DMS 273 (cell line): ENCODE results near the gene AGFG1.

Experiments used
- DNase-seq: peaks from one replicate; lab custom pipeline; 2025; ENCODE audit not compliant: unreplicated experiment; lab: John Stamatoyannopoulos, UW

The AGFG1 gene, protein sequence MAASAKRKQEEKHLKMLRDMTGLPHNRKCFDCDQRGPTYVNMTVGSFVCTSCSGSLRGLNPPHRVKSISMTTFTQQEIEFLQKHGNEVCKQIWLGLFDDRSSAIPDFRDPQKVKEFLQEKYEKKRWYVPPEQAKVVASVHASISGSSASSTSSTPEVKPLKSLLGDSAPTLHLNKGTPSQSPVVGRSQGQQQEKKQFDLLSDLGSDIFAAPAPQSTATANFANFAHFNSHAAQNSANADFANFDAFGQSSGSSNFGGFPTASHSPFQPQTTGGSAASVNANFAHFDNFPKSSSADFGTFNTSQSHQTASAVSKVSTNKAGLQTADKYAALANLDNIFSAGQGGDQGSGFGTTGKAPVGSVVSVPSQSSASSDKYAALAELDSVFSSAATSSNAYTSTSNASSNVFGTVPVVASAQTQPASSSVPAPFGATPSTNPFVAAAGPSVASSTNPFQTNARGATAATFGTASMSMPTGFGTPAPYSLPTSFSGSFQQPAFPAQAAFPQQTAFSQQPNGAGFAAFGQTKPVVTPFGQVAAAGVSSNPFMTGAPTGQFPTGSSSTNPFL

DNA sequence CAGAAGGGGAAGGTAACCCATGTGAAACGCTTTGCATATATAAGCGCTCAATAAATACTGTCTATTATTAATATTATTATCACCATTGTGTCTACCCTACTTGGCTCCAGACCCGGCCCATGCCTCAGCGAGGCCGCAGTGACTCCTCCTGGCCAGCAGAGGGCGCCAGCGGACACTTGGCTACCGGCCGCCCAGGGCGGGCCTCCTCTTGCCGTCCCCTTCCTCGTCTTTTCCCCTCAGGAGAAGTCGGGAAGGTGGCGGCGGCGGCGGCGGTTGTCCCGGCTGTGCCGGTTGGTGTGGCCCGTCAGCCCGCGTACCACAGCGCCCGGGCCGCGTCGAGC lies at the start of gene AGFG1:
TSS of gene AGFG1 (plus strand) at position 233 of the 341 bp plus-strand sequence. CDS start 266 bp downstream, outside the sequence.
- DNase-seq = peak; percentile 87

DNA sequence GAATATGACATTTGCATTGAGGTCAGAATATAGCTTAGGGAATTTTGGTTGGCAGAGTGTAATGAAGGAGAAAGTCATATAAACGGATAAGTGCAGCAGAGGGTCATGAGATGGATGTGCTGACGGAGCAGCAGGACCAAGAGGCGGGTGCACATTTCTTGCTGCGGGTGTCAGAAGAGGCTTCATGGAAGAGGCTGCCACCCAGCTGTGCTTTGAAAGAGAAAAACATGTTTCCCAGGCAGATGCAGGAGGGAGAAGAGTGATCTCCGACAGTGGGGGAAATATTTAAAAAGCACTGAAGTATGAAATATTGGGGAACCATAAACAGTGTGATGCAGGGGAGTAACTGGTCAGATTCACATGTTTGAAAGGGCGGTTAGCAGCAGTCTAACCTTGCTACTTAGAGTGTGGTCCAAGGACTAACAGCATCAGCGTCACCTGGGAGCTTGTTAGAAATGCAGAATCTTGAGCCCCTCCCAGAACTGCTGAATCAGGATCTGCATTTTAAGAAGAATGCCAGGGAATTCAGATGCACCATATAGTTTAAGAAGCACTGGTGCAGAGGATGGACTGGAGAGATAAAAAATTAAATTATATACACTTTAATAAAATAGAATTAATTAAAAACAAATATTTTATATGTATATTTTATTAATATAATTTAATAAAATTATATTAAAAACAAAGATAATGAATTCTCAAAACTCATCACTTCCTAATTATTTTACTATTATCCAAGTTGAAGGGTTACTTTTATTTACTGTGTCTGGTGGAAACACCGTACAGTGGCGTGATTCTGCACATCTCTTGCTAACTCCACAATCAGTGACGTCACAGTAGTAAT lies 48.1 kb upstream of the AGFG1 start:
- no peak for DNase-seq

DNA sequence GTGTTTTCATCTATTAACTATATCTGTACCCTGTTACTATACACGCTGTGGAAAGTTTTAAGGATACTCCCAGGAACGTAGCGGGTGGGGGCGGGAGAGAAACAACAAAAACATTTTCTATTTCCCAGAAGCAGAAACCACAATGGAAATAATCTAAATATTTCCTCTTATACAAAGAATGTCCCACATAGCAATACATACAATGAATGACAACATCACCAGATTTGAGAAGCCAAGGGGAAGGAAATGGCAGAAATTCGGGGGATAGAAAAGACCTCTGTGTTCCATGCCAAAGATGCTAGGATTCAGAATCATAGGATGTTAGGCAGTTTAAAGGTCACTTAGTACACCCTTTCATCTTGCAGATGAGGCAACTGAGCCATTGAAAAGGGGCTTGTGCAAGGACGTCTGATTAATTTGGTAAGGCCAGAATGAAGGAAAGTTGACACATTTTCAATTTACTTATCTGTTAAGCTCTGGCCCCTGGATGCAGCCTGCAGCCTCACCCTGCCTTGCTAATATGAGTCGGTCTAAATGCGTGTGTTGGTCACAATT lies 43.1 kb upstream of the AGFG1 start:
- DNase-seq = no peak

DNA sequence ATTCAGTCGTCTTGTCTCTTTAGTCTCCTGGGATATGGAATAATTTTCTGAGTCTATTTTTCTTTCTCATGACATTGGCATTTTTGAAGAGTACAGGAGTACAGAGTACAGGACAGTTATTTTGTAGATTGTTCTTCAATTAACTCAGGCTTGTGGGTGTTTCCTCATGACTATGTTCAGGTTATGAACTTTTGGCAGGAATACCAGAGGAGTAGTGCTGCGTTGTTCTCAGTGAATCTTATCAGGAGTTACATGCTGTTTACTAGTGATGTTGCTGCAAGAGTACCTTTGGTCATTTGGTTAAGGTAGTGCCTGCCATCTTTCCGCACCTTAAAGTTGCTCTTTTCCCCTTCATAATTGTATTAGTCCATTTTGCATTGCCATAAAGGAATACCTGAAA lies 41.3 kb upstream of the AGFG1 start:
- no peak for DNase-seq

DNA sequence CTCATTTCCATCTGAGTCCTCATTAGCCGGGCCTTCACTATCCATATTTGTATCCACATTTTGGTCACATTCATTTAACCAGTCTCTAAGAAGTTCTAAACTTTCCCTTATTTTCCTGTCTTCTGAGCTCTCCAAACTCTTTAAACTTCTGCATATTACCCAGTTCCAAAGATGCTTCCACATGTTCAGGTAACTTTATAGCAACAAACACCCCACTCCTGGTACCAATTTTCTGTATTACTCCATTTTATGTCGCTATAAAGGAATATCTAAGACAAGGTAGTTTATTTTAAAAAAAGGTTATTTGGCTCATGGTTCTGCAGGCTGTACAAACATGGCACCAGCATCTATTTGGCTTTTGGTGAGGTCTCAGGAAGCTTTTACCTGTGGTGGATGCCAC lies 38.8 kb upstream of the AGFG1 start:
- no peak for DNase-seq

DNA sequence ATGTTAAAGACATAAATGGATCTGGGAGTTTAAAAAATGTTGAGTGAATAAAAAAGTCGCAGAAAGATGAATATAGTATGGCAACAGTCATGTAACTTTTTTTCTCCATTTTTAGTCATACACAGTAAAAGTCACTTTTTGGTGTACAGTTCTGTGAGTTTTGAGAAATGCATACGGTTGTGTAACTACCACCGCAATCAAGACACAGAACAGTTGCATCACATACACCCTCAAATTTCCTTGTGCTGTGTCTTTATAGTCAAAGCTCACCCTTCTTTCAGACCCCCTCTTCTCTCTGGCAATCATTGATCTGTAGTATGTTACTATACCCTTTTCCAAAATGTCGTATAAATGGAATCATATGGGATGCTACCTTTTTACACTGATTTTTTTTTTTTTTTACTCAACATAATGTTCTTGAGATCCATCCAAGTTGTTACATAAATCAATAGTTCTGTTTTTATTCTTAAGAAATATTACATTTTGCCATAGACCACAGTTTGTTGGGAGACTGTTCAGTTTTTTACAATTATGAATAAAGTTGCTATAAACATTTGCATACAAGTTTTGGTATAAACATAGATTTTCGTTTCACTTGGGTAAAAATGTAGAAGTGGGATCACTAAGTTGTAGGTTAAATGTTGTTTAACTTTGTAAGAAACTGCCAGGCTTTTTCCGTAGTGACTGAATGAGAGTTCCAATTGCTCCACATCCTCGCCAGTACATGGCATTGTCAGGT lies 35.4 kb upstream of the AGFG1 start:
- DNase-seq = no peak

DNA sequence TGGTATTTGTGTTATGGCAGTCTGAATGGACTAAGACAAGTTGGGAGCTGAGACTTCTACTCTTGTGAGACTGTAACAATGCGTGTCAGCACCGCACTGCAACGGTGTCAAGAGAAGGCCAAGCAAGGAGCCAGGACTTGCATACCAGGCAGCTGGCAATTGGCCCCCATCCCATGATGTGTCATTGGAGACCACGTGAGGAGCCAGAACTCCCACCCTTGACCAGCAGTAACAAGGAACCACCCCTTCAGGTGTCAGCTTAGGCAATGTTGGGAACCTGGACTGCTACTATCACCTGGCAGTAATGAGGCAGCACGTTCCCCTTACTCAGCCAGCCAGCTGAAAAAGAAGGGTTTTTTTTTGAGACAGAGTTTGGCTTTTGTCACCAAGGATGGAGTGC lies 32.7 kb upstream of the AGFG1 start:
- no peak for DNase-seq

DNA sequence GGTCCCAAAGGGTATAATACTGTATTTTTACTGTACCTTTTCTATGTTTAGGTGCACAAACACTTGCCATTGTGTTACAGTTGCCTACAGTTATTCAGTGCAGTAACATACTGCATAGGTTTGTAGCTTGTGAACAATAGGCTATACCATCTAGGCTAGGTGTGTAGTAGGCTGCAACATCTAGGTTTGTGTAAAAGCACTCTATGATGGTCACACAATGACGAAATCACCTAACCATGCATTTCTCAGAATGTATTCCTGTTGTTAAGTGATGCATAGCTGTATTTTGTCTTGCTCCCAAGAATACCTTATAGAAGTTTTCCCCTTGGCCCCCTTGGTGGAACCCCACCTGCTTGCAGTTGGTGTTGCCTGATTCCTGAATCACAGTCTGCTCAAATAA lies 29.3 kb upstream of the AGFG1 start:
- no peak for DNase-seq

DNA sequence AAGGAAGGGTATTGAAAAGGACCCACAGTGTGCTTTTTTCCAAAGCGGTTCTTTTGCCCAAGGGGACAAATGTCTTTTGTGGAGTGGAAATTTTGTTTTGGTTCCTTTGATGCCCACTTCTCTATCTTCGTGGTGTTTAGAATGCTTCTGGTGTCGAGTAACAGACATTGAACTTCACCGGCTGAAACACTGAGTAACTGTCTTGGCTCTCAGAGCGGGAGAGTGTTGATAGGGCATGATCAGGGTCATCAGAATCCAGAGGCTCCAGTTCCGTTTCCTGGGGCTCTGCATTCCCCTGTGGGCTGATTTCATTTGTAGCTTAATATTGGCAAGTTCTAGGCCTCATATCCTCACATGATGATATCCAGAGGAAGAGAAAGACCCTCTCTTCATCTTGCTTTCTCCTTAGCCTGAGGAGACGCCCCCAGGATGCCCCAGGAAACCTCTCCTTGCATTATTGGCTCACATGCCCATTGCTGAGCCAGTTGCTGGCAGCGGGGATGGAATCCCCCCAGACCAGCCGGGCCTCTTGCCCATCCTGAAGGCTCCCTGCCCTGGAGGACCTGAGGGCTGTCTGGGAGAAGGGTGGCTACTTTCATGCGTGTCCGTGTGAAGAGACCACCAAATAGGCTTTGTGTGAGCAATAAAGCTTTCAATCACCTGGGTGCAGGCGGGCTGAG lies 27.9 kb upstream of the AGFG1 start:
- no peak for DNase-seq

DNA sequence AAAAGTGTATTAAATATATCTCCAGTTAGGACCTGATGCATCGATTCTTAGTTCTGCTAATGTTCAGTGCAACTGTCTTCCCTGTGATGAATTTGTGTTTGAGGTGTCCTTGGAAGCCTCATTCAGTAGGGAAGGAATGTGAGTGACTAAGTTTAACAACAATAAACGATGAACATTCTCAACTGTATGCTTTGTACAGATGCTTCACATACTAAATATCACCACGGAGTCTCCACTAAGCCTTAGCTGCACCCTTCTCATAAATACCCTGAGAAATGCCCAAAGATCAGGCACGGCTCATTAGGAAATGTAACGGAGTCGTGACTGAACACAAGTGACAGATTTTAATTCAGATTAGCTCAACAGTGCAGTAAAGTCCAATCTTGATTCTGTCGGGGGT lies 24.4 kb upstream of the AGFG1 start:
- no peak for DNase-seq

DNA sequence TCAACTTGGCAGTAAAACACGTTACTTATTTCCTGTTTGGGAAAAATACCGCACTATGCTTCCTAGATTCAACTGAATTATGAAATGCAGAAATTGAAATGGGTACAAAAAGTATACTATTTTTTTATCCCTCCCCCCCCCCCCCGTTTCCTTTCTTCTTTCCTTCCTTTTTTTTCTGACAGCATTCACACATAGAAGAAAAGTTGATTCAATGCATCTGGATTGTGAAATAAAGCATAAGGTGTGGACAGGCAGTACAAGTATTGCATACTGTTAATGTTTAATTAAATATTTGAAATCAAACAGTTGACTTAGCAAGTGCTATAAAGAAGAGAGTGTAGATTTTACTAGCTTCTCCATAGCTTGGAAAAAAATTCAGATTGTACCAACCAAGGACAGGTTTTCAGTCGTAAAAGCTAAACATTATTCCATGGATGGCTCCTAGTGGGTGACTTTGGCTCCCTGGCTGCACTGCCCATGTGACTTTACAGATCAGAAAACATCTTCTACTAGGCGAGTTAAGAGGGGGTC lies 21.6 kb upstream of the AGFG1 start:
- no peak for DNase-seq

DNA sequence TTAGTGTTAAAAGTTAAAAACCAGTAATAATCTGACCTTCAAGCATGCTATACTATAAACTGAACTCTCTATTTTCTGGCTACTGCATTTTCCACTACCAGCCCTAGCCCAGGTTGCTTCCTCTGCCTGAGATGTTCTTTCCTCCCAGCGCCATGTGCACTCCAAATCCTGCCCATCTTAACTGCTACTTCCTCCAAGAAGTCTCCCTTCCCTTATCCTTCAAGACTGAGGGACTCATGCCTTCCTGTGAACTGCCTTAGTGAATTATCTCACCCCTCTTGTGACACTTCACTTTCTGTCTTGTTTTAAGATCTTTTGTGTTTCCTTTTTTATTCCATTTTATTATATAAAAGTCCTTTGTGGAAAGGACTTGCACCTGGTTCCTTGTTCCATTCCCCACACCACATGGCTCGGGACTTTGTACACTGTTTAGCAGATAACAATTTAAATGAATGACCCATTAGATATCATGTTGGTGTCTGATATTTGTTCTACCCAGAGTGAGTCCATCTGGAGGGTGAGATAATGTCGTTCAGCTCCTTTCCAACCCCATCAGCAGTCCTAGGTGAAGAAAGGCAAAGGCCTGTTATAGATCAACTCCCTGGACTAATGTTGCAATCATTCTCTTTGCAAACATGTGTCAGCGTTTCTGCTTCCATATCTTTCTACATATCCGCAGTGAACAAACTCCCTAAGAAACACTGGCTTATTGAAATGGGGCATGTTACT lies 20.9 kb upstream of the AGFG1 start:
- no peak for DNase-seq

DNA sequence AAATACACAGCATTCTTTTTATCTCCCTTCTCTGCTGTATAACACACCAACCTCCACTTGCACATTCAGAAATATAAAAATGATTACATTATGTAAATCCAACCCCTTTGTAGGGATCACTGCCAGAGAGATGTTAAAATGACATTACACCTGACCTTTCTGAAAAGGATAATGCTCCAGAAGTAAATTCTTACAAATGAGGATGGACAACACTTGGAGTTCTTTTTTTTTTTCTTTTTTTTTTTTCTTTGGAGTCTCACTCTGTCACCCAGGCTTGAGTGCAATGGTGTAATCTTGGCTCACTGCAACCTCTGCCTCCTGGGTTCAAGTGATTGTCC lies 20.3 kb upstream of the AGFG1 start:
- no peak for DNase-seq

DNA sequence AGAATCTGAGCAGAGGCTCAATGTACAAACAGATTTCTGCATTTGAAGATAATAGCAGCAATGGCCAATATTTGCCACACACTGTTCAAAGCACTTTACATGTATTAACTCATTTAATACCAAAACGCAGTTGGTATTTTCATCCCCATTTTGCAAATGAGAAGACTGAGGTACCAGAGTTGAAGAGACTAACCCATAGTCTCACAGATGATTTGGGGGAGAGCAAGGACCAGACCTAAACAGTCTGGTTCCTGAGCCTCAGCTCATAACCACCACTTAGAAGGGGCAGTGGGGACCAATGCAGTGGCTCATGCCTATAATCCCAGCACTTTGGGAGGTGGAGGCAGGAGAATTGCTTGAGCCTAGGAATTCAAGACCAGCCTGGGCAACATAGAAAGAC lies 18.1 kb upstream of the AGFG1 start:
- DNase-seq = no peak

DNA sequence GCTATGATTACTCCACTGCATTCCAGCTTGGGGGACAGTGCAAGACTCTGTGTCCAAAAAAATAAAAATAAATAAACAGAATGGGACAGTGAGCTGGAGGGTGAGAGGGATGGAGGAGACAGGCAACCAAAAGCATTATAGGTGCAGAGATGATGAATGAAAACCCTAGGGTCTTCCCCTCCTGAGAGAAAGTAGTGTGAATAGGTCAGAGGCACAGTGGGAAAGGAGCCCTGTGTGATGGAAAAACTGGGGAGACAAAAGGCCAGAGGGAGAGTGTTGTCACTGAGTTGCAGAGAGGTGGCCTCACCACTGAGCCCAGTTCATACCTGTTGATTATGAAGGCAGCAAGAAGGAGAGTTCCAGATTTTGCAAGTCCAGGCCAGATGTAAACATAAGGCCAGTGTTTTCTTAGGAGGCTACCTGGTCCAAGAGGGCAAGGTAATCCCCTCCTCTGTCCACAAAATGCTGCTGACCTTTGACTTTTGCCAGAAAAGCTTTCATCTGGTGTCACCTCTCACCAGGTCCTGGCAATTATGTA lies 17.6 kb upstream of the AGFG1 start:
- no peak for DNase-seq

DNA sequence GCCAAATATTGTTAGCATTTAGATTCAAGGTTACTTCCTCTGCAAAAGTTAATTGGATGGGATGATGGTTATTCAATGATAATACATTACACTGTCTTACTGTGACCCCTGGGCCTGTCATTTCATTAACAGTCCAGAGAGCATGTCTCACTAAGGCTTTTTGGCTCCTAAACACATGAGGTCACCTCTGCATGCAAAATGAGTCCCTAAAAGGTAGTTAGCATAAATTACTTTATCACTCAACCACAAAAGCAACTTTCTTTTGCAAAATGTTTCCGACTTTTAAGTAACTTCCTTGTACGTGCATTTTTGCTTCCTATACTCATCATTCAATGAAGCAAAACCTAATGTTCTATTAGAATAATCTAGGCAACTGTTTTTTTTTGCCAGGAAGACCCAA lies 16.8 kb upstream of the AGFG1 start:
- no peak for DNase-seq

DNA sequence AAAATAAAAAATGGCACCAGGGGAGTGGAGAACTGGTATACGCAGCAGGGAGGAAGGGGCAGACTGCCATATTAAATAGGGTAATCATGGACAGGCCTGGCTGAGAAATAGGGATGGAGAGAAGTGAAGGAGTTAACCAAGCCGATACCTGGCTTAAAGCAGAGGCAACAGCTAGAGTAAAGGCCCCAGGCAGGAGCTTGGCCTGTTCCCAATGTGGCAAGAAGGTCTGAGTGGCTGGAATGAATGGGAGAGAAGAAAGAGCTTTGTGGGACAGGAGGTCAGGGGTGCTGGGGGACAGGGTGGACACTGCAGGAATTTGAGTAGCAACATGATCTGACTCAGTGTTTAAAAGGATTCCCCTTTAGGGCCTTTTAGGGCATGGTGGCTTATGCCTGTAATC lies 15.9 kb upstream of the AGFG1 start:
- DNase-seq = no peak

DNA sequence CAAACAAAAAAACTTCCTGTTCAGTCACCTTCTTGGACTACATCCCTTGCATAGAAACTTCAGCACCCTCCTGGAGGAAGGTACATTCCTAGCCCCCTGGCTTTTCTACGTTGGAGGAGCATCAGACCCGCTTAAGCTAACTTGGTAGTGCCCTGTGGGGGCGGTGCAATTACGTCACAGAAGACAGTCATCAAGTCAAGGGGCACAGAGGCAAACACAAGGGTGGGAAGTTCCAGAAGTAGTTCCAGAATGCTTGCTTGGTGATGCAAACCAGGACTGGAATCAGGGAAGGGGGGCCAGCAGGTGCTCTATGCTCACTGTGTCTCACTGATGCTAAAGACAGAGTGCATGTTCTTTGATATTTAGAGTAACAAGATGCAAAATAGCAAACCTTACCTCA lies 15.2 kb upstream of the AGFG1 start:
- no peak for DNase-seq

DNA sequence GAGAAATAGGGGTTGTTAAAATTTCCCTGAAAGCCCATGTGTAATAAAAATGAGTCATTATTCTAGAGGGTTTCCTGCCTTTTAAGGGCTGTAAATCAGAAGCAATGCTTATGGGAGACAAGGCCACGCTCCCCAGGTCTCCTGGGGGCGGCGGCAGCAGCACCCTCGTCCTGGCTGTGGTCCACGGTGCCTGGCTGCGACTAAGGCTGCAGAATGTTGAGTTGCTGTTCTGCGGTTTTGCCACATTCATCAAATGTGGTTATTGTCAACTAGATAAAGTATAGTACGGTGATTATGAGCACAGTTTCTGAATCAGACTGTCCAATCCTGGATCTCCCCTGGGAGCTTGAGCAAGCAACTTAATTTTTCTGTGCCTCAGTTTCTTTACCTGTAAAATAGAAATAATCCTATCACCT lies 11.9 kb upstream of the AGFG1 start:
- no peak for DNase-seq

DNA sequence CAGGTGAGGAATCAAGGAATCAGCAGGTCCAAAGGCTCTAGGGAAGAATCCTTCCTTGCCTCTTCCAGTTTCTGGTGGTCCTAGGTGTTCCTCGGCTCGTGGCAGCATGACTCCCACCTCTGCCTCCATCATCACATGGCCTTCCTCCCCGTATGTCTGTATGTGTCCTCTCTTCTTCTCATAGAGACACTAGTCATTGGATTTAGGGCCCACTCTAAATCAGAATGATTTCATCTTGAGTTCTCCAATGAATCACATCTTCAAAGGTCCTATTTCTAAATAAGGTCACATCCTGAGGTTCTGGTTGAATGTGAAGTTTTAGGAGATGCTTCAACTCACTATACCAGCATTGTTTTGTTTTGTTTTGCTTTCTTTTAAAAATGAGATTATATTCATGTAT lies 11.1 kb upstream of the AGFG1 start:
- DNase-seq = no peak
